Activated T-cell treated with anti-CD3 and anti-CD28 coated beads, Interleukin-2, amount 50 U/mL, for 4 hours (primary cell): ENCODE results near the gene ACVR1B. TPM values are rescaled to one million over a fixed set of nuclear protein-coding genes. Genes with fewer than 3 reads are reported as not detected.

Experiments used
- ATAC-seq, 2 donors: fragments of 200-7000 bp; cut with Tn5 transposase; one replicate each; pipeline ENCODE4 v1.10.0; 2021
- DNase-seq: peaks from one replicate; pipeline ENCODE4 v3.0.0-alpha.2; 2020
- H3K27me3 Mint-ChIP-seq: one replicate; pipeline ENCODE4 v1.8.0; 2021; ENCODE audit warnings: low read depth, mixed read lengths
- H3K36me3 Mint-ChIP-seq: one replicate; pipeline ENCODE4 v1.8.0; 2022; ENCODE audit warnings: mixed read lengths; ENCODE audit not compliant: insufficient read depth
- H3K4me1 Mint-ChIP-seq: one replicate; pipeline ENCODE4 v1.8.0; 2021; ENCODE audit warnings: low read depth, mixed read lengths
- H3K4me3 Mint-ChIP-seq: one replicate; pipeline ENCODE4 v1.8.0; 2021; ENCODE audit warnings: mild to moderate bottlenecking, moderate library complexity, mixed read lengths
- H3K9me3 Mint-ChIP-seq: one replicate; pipeline ENCODE4 v1.8.0; 2021; ENCODE audit warnings: mixed read lengths
- total RNA-seq, 3 donors: library from RNA; stranded (reverse); gene quantifications; one replicate each; pipeline ENCODE4 v1.2.1, GENCODE V29; 2021

Gene ACVR1B
- total RNA-seq, 3 donors from 2014 or later: 9.8 to 13.3 (median 11.6) TPM

- H3K9me3 Mint-ChIP-seq: no peaks in the 10 kb centered on the region
- H3K36me3 Mint-ChIP-seq: no peaks in the 10 kb centered on the region
- DNase-seq: no peak
- H3K27me3 Mint-ChIP-seq: no peaks in the 10 kb centered on the region
- ATAC-seq: no peak
- no peak overlapping the region for H3K4me3 Mint-ChIP-seq
- peaks cover 5% of the 10 kb centered on the region for H3K4me1 Mint-ChIP-seq
Observed at GRCh38 chr12:51924551-51925319, 26.8 kb upstream of the ACVR1B start.

GRCh38 chr12:51925346-51926063 lies 26.0 kb upstream of the ACVR1B start:
- DNase-seq (no peak), ATAC-seq (no peak)
- Mint-ChIP-seq H3K9me3 (no peaks in the 10 kb centered on the region), H3K36me3 (no peaks in the 10 kb centered on the region), H3K4me3 (no peak overlapping the region), H3K27me3 (no peaks in the 10 kb centered on the region), H3K4me1 (peaks cover 5% of the 10 kb centered on the region)

- no peak for DNase-seq
Observed at GRCh38 chr12:51926064-51926632, 25.4 kb upstream of the ACVR1B start.

DNA sequence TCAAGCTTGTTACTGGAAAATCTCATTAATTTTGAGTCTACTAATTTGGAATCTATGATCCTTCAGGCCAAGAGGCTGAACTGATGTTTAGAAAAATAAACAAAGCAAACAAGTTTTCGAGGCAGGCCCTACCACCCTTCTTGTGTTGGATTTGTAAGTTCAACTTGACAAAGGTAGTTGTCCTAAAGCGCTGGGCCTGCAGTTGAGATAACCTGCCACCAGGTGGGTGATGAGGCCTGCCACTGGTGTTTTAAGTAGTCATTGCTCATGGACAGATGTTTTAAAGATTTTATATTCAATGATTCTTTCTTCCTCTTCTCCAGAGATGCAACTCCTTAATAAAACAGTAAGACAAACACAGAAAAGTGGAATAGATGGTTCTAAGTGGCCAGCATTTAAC lies 24.8 kb upstream of the ACVR1B start:
- peak in 1 of 2 donors; percentile 41 for ATAC-seq
- Mint-ChIP-seq H3K4me1 (peaks cover 5% of the 10 kb centered on the region), H3K9me3 (no peaks in the 10 kb centered on the region), H3K36me3 (no peaks in the 10 kb centered on the region), H3K27me3 (no peaks in the 10 kb centered on the region), H3K4me3 (no peak overlapping the region)
- DNase-seq: peak; percentile 45

More at GRCh38 chr12:51926064-51926632, 25.4 kb upstream of the ACVR1B start:
- Mint-ChIP-seq H3K4me3 (no peak overlapping the region), H3K4me1 (peaks cover 5% of the 10 kb centered on the region), H3K36me3 (no peaks in the 10 kb centered on the region), H3K9me3 (no peaks in the 10 kb centered on the region), H3K27me3 (no peaks in the 10 kb centered on the region)
- ATAC-seq: no peak

GRCh38 chr12:51932218-51933076 lies 19.1 kb upstream of the ACVR1B start:
- DNase-seq (no peak), ATAC-seq (no peak)
- H3K9me3 Mint-ChIP-seq: no peaks in the 10 kb centered on the region
- no peaks in the 10 kb centered on the region for H3K36me3 Mint-ChIP-seq
- no peak overlapping the region for H3K4me3 Mint-ChIP-seq
- no peaks in the 10 kb centered on the region for H3K27me3 Mint-ChIP-seq
- H3K4me1 Mint-ChIP-seq: no peaks in the 10 kb centered on the region

GRCh38 chr12:51934080-51934479 lies 17.4 kb upstream of the ACVR1B start:
- no peak for ATAC-seq
- no peaks in the 10 kb centered on the region for H3K36me3 Mint-ChIP-seq
- no peak for DNase-seq
- H3K4me1 Mint-ChIP-seq: no peaks in the 10 kb centered on the region
- H3K4me3 Mint-ChIP-seq: no peak overlapping the region
- H3K9me3 Mint-ChIP-seq: no peaks in the 10 kb centered on the region
- H3K27me3 Mint-ChIP-seq: no peaks in the 10 kb centered on the region

GRCh38 chr12:51937926-51938325 lies 13.6 kb upstream of the ACVR1B start:
- DNase-seq (no peak), ATAC-seq (no peak)
- Mint-ChIP-seq H3K36me3 (no peaks in the 10 kb centered on the region), H3K9me3 (no peaks in the 10 kb centered on the region), H3K4me3 (no peak overlapping the region), H3K27me3 (peaks cover 3% of the 10 kb centered on the region), H3K4me1 (peaks cover 3% of the 10 kb centered on the region)

GRCh38 chr12:51938726-51939125 lies 12.8 kb upstream of the ACVR1B start:
- Mint-ChIP-seq H3K27me3 (peaks cover 3% of the 10 kb centered on the region), H3K9me3 (no peaks in the 10 kb centered on the region), H3K36me3 (no peaks in the 10 kb centered on the region), H3K4me1 (peaks cover 3% of the 10 kb centered on the region), H3K4me3 (no peak overlapping the region)
- DNase-seq (no peak), ATAC-seq (no peak)

DNA sequence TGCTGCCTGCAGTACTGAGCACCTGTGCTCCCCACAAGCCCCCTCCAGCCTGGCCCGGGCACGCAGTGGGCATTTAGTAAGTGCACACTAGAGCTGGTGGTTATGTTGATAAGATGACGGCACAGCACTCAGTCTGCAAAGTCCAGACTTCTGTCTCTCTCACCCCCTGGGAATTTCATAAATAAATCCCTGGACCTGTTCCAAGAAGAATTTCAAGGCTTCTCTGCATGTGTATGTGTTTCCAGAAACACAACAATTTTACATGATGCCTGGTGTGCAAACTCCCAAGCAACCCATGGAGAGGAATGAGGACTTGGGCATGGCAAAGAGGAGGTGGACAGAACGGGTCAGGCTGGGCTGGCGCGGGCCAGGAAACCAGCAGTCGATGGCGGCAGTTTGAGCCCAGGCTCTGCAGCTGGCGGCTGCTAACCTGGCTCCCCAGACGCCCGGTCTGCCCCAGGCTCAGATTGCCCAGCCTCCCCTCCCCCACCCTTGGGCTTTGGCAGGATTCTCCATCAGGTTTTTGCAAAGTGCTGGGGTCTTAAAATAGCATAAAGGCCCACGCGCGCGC lies 10.4 kb upstream of the ACVR1B start:
- ATAC-seq (no peak), DNase-seq (no peak)
- Mint-ChIP-seq H3K9me3 (peaks cover 8% of the 10 kb centered on the region), H3K36me3 (no peaks in the 10 kb centered on the region), H3K27me3 (peaks cover 3% of the 10 kb centered on the region), H3K4me3 (no peak overlapping the region), H3K4me1 (peaks cover 3% of the 10 kb centered on the region)

DNA sequence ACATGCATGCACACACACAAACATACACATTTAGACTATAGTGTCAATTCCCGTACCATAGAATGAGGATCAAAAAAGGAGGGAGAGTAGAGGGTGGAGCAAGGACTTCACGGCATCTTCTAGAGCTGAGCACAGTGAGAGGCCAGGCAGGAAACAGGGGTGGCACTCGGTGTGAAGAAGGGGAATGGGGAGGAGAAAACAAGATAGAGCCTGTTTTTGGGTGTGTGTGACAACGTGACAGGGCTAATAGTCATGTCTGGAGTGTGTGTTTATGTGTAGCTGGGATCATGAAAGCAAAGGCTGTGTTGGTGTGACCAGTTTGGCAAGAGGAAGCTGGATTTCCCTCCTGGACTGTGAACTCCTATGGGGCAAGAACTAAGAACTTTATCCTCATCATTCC lies 9.9 kb upstream of the ACVR1B start:
- H3K36me3 Mint-ChIP-seq: no peaks in the 10 kb centered on the region
- DNase-seq (no peak), ATAC-seq (no peak)
- no peak overlapping the region for H3K4me3 Mint-ChIP-seq
- peaks cover 8% of the 10 kb centered on the region for H3K9me3 Mint-ChIP-seq
- peaks cover 3% of the 10 kb centered on the region for H3K27me3 Mint-ChIP-seq
- H3K4me1 Mint-ChIP-seq: peaks cover 3% of the 10 kb centered on the region

DNA sequence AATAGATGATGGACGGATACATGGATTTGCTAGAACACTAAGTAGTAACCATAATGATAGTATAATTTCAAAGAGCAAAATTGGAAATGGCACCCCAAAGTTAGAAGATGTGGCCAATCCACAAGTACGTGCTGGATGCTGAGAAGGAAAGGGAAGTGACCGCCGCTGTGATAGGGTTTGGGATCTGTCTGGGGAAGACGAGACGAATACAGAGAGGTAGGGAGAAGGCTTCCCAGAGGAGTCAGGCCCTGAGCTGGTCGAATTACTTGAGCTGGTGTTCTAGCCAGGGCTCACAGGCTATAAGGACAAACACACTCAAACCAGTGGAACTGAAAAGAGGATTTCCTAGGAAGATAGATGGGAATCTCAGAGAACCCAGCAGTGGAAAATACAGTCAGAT lies 9.4 kb upstream of the ACVR1B start:
- Mint-ChIP-seq H3K4me3 (no peak overlapping the region), H3K9me3 (peaks cover 8% of the 10 kb centered on the region), H3K4me1 (peaks cover 3% of the 10 kb centered on the region), H3K27me3 (peaks cover 3% of the 10 kb centered on the region), H3K36me3 (no peaks in the 10 kb centered on the region)
- ATAC-seq: no peak
- no peak for DNase-seq

DNA sequence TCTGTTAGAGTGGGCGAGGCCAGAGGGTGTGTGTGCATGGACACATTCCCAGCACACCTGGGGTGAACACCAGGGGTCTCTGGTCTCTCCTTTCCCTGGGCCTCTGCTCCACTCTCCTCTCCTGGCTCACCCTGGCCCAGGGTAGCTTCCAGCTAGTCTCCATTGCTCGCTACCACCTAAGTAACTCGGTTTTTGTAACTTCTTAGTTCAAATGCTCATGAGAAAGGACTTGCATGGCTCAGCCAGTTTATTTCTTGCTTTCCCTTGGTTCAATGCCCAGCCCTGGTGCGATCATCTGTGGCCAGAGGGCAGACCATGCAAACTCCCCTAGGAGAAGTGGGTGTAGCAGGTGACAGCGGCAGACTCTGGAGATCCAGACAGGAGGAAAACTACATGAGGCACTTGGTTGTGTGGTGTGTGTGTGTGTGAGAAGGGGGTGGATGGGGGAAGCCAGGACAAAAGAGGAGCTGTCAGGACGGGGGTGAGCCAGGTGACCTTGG lies 8.9 kb upstream of the ACVR1B start:
- DNase-seq (no peak), ATAC-seq (no peak)
- Mint-ChIP-seq H3K36me3 (no peaks in the 10 kb centered on the region), H3K4me1 (peaks cover 3% of the 10 kb centered on the region), H3K4me3 (no peak overlapping the region), H3K27me3 (peaks cover 3% of the 10 kb centered on the region), H3K9me3 (peaks cover 8% of the 10 kb centered on the region)

- no peak for ATAC-seq
- Mint-ChIP-seq H3K4me1 (peaks cover 3% of the 10 kb centered on the region), H3K36me3 (no peaks in the 10 kb centered on the region), H3K9me3 (peaks cover 8% of the 10 kb centered on the region), H3K4me3 (no peak overlapping the region), H3K27me3 (peaks cover 6% of the 10 kb centered on the region)
- no peak for DNase-seq
Observed at GRCh38 chr12:51943346-51943745, 8.2 kb upstream of the ACVR1B start.
